Glomerular endothelial cell (primary cell): ENCODE measurements around the gene SRSF6. TPM values are rescaled to one million over a fixed set of nuclear protein-coding genes. Genes with fewer than 3 reads are reported as not detected.
"Not testable (repeated sequence)": the region's sequence is repeated elsewhere in the genome, so short reads cannot be mapped to it uniquely, and the experiment has no call there.

Source experiments
- DNase-seq: peaks from one replicate; pipeline ENCODE4 v3.0.0-alpha.2; 2011; ENCODE audit warnings: low read depth, low spot score; ENCODE audit errors: extremely low read depth
- total RNA-seq: library from RNA; depleted of rRNA; stranded (reverse); fragments of >200 nt; gene quantifications from 2 replicates; pipeline ENCODE4 v1.2.3, GENCODE V29; 2015

The SRSF6 gene
- total RNA-seq, 1 donor from 2014 or later, result 59.1 TPM

- DNase-seq, result no peak
Observed at GRCh38 chr20:43472671-43473380, 15.1 kb downstream of the SRSF6 start.

- DNase-seq, result no peak
Observed at GRCh38 chr20:43473381-43473704, 15.6 kb downstream of the SRSF6 start.

- DNase-seq, result no peak
Observed at GRCh38 chr20:43477193-43477592, 19.5 kb downstream of the SRSF6 start.

- DNase-seq, result no peak
Observed at GRCh38 chr20:43477619-43478018, 19.9 kb downstream of the SRSF6 start.

- DNase-seq, result no peak
Observed at GRCh38 chr20:43490038-43490437, 32.3 kb downstream of the SRSF6 start.

- DNase-seq, result no peak
Observed at GRCh38 chr20:43492101-43492500, 34.4 kb downstream of the SRSF6 start.

GRCh38 chr20:43495388-43495787, 37.7 kb downstream of the SRSF6 start:
- no peak for DNase-seq

- not testable (repeated sequence) for DNase-seq
Observed at GRCh38 chr20:43502021-43502420, 44.3 kb downstream of the SRSF6 start.

GRCh38 chr20:43506238-43506637, 48.5 kb downstream of the SRSF6 start:
- no peak for DNase-seq

- no peak for DNase-seq
Observed at GRCh38 chr20:43507150-43508080, 49.7 kb downstream of the SRSF6 start, which contains the start of gene L3MBTL1. Gene L3MBTL1 (plus strand): TSS chr20:43507697. CDS start chr20:43513504, 5,807 bp downstream.

- no peak for DNase-seq
Observed at GRCh38 chr20:43508106-43508505, 50.4 kb downstream of the SRSF6 start.

- no peak for DNase-seq
Observed at GRCh38 chr20:43508604-43509040, 50.9 kb downstream of the SRSF6 start.

GRCh38 chr20:43511879-43512278, 54.2 kb downstream of the SRSF6 start:
- DNase-seq, result no peak

- no peak for DNase-seq
Observed at GRCh38 chr20:43513372-43513930, 55.8 kb downstream of the SRSF6 start.

Other genes with a start within 250 kb of the SRSF6 start
- gene L3MBTL1, start 49.8 kb downstream of the SRSF6 start, total RNA-seq, result 1.9 and 15.8 TPM in 2 replicates
- gene SGK2, start 101.1 kb downstream of the SRSF6 start, total RNA-seq, result 4.4 TPM in 1 of 2 replicates, not detected in the other
- 41.0 and 50.6 TPM in 2 replicates for gene IFT52, start 133.0 kb downstream of the SRSF6 start, total RNA-seq
- gene MYBL2, start 209.2 kb downstream of the SRSF6 start, total RNA-seq, result 8.9 and 21.4 TPM in 2 replicates